Lower leg skin (tissue), 4 donors: ENCODE results near the gene PABPN1. TPM values are rescaled to one million over a fixed set of nuclear protein-coding genes. Genes with fewer than 3 reads are reported as not detected.

Experiments used
- DNase-seq, 2 donors: peaks; one replicate each; pipeline ENCODE4 v3.0.0-alpha.2; 2019; ENCODE audit warnings: low spot score in 2 of 2
- H3K4me3 ChIP-seq: fragments of 200-600 bp; sonication (generic); 2 replicates; pipeline ENCODE4 v1.5.1; 2017; ENCODE audit warnings: mild to moderate bottlenecking, low read depth; ENCODE audit not compliant: poor library complexity, severe bottlenecking
- POLR2A ChIP-seq, 2 donors: fragments of 450-650 bp; IDR thresholded peaks; one replicate each; pipeline ENCODE4 v1.6.1; 2016 to 2017; ENCODE audit warnings: antibody characterized with exemption in 2 of 2, mild to moderate bottlenecking in 1 of 2, moderate library complexity in 1 of 2
- WGBS, 2 donors: methylation state at CpG; one replicate each; pipeline ENCODE4 v1.1.5; 2018; 5-methylcytosine and 5-hydroxymethylcytosine counted together
- intact Hi-C: fragments of 100-400 bp; cut with DNase I; formaldehyde crosslinking; loops from one replicate; pipeline ENCODE4 v1.15.0; 2023; ENCODE audit warnings: low total_unique reads
- total RNA-seq, 4 donors: library from RNA; depleted of rRNA; stranded (reverse); fragments of >200 nt; gene quantifications; one replicate each; pipeline ENCODE4 v1.1.0, GENCODE V29; 2016
- TF ChIP-seq, protein P1 (sequence below), 3 donors: fragments of 450-650 bp; IDR thresholded peaks; one replicate each; pipeline ENCODE4 v1.5.1; 2016; ENCODE audit warnings: antibody characterized with exemption in 3 of 3, mild to moderate bottlenecking in 3 of 3, moderate library complexity in 2 of 3

Gene PABPN1
- total RNA-seq, 4 donors from 2014 or later: 25.5 to 65.8 (median 39.9) TPM

DNA sequence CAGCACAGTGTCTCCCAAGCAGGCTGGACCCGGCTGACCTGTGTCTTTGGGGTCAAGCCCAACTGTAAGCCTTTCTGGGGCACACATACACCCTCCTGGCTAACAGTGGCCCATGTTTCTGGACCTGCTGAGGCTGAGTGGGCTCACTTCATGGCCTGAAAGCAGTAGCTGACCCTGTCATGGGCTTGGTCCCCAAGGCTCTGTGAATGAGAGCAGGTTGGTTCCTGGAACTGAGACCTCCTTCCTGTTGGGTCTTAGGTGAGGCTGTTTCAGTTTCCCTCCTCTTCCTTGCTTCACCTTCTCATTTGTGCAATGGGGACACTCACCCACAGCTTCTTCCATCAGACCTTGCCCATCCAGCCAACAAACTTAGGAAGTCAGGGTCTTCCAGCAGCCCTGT, 50.6 kb downstream of the PABPN1 start:
- H3K4me3 ChIP-seq: no peak overlapping the region
- intact Hi-C loops: no loop called here
- 100% methylated on average over 1 of the region's 1 CpG for WGBS, 2 donors
- DNase-seq: no peak
- TF ChIP-seq, protein P1, sequence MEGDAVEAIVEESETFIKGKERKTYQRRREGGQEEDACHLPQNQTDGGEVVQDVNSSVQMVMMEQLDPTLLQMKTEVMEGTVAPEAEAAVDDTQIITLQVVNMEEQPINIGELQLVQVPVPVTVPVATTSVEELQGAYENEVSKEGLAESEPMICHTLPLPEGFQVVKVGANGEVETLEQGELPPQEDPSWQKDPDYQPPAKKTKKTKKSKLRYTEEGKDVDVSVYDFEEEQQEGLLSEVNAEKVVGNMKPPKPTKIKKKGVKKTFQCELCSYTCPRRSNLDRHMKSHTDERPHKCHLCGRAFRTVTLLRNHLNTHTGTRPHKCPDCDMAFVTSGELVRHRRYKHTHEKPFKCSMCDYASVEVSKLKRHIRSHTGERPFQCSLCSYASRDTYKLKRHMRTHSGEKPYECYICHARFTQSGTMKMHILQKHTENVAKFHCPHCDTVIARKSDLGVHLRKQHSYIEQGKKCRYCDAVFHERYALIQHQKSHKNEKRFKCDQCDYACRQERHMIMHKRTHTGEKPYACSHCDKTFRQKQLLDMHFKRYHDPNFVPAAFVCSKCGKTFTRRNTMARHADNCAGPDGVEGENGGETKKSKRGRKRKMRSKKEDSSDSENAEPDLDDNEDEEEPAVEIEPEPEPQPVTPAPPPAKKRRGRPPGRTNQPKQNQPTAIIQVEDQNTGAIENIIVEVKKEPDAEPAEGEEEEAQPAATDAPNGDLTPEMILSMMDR (IDR thresholded peaks at IDR 0.05): no peak
- no peak for TF ChIP-seq POLR2A (IDR thresholded peaks at IDR 0.05)

DNA sequence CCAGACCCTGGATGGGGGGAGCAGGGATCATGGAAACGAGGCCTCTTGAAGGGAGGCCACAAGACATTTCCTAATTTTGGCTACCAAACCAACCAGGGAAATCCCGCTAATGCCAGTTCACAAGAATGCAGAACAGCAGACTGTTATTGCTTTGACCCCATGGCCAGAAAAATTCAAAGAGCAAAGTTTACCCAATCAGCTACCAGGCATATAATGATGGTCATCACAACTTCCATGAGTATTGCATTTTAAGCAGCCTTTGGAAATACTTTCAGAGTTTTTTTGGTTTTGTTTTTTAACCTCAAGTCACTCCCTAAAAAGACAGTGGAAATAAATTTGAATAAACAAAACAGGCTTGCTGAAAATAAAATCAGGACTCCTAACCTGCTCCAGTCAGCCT, 51.3 kb downstream of the PABPN1 start, which contains the start of gene IL25:
Gene IL25 (plus strand): TSS at position 301 of the 400 bp plus-strand sequence.
- H3K4me3 ChIP-seq: no peak within 1 kb of the TSS
- intact Hi-C loops: no loop called here
- DNase-seq: no peak
- 73 to 82% methylated on average over 2 of the region's 2 CpGs for WGBS, 2 donors
- TF ChIP-seq, protein P1 (IDR thresholded peaks at IDR 0.05): no peak
- TF ChIP-seq POLR2A (IDR thresholded peaks at IDR 0.05): no peak

DNA sequence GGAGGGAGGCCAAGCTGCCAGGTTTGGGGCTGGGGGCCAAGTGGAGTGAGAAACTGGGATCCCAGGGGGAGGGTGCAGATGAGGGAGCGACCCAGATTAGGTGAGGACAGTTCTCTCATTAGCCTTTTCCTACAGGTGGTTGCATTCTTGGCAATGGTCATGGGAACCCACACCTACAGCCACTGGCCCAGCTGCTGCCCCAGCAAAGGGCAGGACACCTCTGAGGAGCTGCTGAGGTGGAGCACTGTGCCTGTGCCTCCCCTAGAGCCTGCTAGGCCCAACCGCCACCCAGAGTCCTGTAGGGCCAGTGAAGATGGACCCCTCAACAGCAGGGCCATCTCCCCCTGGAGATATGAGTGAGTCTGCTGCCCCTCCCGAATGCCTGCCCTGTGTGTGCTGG, 51.8 kb downstream of the PABPN1 start:
- 85 to 90% methylated on average over 2 to 3 of the region's 3 CpGs for WGBS, 2 donors
- TF ChIP-seq, protein P1 (IDR thresholded peaks at IDR 0.05): no peak
- TF ChIP-seq POLR2A (IDR thresholded peaks at IDR 0.05): no peak
- no peak overlapping the region for H3K4me3 ChIP-seq
- DNase-seq: no peak
- intact Hi-C loops: no loop called here

Other genes starting within 250 kb of the PABPN1 start
- 10 to 100 TPM; 52.7 to 97.5 (median 79.8) TPM for gene ACIN1, start 226.3 kb upstream of the PABPN1 start, total RNA-seq
- gene C14orf119, start 226.0 kb upstream of the PABPN1 start, total RNA-seq: 10 to 100 TPM; 14.5 to 29.8 (median 19.7) TPM
- not detected for gene CIROP, start 216.5 kb upstream of the PABPN1 start, total RNA-seq
- not detected for gene CEBPE, start 202.2 kb upstream of the PABPN1 start, total RNA-seq
- gene SLC7A8, start 137.8 kb upstream of the PABPN1 start, total RNA-seq: 10 to 100 TPM; 32.4 to 67.4 (median 42.9) TPM
- gene RNF212B, start 83.5 kb upstream of the PABPN1 start, total RNA-seq: under 1 TPM in 1 of 4 donors, not detected in 3; 0.59 TPM
- 1 to 10 TPM; 5.3 to 9.7 (median 8.5) TPM for gene HOMEZ, start 35.3 kb upstream of the PABPN1 start, total RNA-seq
- gene PPP1R3E, start 18.6 kb upstream of the PABPN1 start, total RNA-seq: 10 to 100 TPM in 1 of 4 donors, 1 to 10 TPM in 3; 7.9 to 14.4 (median 8.6) TPM
- gene BCL2L2, start 14.6 kb upstream of the PABPN1 start, total RNA-seq: 10 to 100 TPM; 41.5 to 72.2 (median 68.3) TPM
- gene SLC22A17, start 31.4 kb downstream of the PABPN1 start, total RNA-seq: 10 to 100 TPM; 16.1 to 33.0 (median 17.9) TPM
- gene EFS, start 43.7 kb downstream of the PABPN1 start, total RNA-seq: 10 to 100 TPM; 38.7 to 73.2 (median 53.5) TPM
- not detected for gene IL25, start 51.4 kb downstream of the PABPN1 start, total RNA-seq
- gene CMTM5, start 55.6 kb downstream of the PABPN1 start, total RNA-seq: under 1 TPM in 2 of 4 donors, not detected in 2; 0.38 to 0.58 TPM
- under 1 TPM in 1 of 4 donors, not detected in 3; 0.20 TPM for gene MYH6, start 86.8 kb downstream of the PABPN1 start, total RNA-seq
- gene MYH7, start 114.2 kb downstream of the PABPN1 start, total RNA-seq: under 1 TPM in 3 of 4 donors, not detected in 1; 0.06 to 0.13 (median 0.08) TPM
- gene NGDN, start 148.2 kb downstream of the PABPN1 start, total RNA-seq: 10 to 100 TPM; 34.0 to 41.7 (median 37.3) TPM
- gene ZFHX2, start 230.3 kb downstream of the PABPN1 start, total RNA-seq: under 1 TPM; 0.19 to 0.49 (median 0.27) TPM
- gene THTPA, start 234.8 kb downstream of the PABPN1 start, total RNA-seq: 10 to 100 TPM in 3 of 4 donors, 1 to 10 TPM in 1; 2.8 to 10.9 (median 10.7) TPM
- 100 to 1,000 TPM; 113 to 206 (median 141) TPM for gene AP1G2, start 246.3 kb downstream of the PABPN1 start, total RNA-seq